Effector CD8-positive, alpha-beta T cell (primary cell): Measurements from ENCODE around the gene FAM161B.
A peak's percentile ranks its signal among the peaks of the same experiment; 100 is the strongest.
"Not testable (repeated sequence)": the region's sequence is repeated elsewhere in the genome, so short reads cannot be mapped to it uniquely, and the experiment has no call there.

Experiments used
- DNase-seq: peaks from one replicate; lab custom pipeline; 2025; lab: John Stamatoyannopoulos, UW

Gene FAM161B

DNA sequence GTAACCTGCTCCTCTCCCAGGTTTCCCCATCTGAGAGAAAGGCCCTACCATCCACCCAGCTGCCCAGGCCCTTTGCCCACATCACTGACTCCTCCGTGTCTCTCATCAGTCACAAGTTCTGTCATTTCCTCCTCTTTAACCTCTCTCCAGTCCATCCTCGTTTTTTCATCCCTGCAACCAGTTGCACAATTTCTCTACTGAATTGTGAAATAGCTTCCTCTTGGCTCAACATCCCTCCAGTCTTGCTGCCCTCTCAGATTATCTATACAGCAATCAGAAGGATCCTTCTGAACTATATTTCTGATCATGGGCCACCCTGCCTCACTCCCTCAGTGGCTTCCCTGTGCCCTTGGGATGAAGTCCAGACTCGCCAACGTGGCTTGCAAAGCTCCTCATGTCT lies 6.8 kb downstream of the FAM161B start:
- DNase-seq: no peak

DNA sequence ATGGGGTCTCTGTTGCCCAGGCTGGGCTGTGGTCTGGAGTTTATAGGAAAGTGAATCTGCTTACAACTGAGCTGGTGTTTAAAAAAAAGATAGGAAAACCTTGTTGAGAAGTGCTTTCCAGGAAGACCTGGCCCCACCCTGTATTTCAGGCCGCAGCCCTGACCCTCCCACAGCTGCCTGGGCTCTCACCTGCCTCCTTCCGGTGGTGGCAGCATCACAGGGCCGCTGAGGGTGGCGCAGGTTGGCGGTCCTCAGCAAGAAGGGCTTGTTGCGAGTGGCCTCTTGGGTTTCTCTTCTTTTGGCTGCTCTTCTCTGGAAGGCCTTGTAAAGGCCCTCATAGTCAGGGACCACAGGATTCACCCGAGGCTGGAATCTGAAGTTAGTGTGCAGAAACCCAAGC lies 7.7 kb downstream of the FAM161B start:
- no peak for DNase-seq

GRCh38 chr14:73937012-73937411 lies 12.9 kb downstream of the FAM161B start:
- DNase-seq: no peak

DNA sequence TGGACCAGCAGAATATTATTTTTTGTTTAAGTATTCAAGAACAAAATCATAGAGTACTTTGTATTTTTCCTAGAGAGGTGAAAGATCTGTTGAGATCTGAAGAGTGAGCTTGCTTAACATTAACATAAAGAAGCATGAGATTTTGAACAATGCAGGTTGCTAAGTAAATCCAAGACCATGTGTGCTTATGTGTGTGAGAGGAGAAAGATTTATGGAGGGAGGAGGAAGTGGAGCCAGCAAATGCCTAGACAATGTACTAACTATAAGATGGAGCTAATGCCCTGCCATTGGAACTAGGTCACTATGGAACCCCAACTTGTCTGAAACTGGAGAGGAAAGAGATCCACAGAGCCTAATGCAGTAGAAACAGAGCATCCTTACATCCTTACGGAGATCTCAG lies 13.3 kb downstream of the FAM161B start:
- DNase-seq: no peak

GRCh38 chr14:73935666-73936065 lies 14.2 kb downstream of the FAM161B start:
- no peak for DNase-seq

- no peak for DNase-seq
Observed at GRCh38 chr14:73924337-73924736, 25.6 kb downstream of the FAM161B start.

DNA sequence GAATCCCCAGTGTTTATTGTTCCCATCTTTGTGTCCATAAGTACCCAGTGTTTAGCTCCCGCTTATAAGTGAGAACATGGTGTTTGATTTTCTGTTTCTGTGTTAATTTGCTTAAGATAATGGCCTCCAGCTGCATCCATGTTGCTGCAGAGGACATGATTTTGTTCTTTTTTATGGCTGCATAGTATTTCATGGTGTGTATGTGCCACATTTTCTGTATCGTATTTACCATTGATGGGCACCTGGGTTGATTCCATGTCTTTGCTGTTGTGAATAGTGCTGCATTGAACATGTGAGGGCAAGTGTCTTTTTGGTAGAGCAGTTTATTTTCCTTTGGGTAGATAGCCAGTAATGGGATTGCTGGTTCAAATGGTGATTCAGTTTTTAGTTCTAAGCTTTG lies 30.4 kb downstream of the FAM161B start:
- DNase-seq: not testable (repeated sequence)

DNA sequence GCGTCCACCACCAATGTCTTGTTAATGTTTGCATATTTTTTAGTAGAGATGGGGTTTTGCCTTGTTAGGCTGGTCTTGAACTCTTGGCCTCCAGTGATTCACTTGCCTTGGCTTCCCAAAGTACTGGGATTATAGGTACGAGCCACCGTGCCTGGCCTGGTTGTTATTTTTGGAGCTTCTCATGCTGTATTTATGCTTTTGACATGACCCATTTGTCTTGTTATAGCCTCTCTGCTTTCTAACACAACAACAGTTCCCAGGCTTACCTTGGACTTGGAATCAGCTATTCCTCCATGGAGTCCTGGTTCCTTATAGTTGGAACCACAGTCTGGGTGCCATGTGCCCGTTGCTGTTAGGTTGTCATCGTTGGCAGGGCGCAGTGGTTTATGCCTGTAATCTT lies 33.6 kb downstream of the FAM161B start:
- no peak for DNase-seq

DNA sequence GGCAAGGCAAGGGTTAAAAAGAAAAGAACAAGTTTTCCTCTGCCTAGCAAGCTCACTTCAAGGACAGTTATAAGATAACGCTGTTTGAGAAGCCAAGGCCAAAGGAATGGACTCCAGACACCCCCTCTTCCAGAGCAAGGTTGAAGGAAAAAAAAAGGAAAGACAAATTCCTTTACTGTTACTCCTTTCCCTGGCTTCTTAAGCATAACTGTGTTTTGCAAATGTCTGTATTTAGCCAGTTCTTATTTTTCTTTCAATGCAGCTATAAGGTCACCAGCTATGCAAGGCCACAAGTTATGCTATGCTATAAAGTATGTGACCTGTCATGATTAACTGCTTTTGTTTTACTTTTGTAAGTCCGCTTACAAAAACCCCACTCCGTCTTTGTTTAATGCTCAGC lies 36.6 kb downstream of the FAM161B start:
- DNase-seq: no peak

- DNase-seq: no peak
Observed at GRCh38 chr14:73909681-73910080, 40.2 kb downstream of the FAM161B start.

DNA sequence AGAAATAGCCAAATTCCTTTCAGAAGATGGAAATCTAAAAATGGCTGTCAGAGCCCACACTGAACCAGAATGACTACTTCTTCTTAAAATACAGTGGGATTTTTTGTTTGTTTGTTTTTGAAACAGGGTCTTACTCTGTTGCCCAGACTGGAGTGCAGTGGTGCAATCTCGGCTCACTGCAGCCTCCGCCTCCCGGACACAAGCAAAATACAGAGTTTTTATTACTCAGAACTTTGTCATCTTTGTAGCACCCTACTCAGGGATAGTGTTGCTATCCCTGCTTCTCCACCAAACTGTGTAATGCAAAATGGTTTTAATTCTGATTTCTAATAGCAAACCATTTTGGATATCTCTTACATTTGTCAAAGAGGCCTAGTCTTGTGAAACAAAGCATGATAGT lies 46.9 kb downstream of the FAM161B start:
- no peak for DNase-seq

GRCh38 chr14:73896521-73896920 lies 53.4 kb downstream of the FAM161B start:
- no peak for DNase-seq

GRCh38 chr14:73895939-73896338 lies 54.0 kb downstream of the FAM161B start:
- no peak for DNase-seq

- DNase-seq: not testable (repeated sequence)
Observed at GRCh38 chr14:73894180-73894687, 55.7 kb downstream of the FAM161B start.

DNA sequence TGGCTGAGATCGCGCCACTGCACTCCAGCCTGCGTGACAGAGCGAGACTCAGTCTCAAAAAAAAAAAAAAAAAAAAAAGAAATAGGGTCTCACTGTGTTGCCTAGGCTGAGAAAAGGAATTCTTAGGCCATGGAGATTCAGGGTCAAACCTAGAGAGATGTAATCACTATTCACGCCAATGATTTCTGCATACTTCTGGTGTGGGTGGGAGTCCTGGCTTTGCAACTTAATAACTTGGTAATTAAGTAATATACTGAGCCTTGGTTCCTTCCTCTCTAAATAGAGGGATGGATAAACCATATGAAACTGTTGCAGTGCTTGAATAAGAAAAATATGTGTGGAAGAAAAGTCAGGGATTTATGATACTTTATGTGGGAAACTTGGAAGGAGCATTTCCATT lies 60.5 kb downstream of the FAM161B start:
- DNase-seq: no peak

DNA sequence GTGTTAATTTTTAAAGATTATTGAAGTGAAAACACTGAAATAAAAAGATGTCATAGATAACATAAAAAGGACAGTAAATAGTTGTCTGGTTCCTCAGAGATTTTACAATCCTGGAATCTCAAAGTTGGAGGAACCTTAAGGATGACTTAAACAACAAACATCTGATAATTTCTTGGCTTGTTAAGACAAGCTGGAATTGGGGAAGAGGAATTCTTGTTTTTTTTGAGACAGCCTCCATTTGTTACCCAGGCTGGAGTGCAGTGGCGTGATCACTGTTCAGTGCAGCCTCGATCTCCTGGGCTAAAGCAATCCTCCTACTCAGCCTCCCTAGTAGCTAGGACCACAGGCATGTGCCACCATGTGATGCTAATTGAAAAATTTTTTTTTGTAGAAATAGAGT lies 60.9 kb downstream of the FAM161B start:
- no peak for DNase-seq

DNA sequence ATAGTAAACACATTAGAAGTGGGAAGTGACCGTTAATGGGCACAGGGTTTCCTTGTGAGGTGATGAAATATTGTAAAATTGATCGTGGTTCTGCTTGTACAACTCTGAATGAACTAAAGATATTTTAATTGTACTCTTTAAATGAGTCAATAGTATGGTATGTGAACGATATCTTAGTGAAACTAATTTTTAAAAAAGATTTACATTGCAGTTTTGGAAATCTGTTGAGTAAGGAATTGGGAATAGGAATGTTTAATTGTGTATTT lies 61.5 kb downstream of the FAM161B start:
- DNase-seq: no peak

DNA sequence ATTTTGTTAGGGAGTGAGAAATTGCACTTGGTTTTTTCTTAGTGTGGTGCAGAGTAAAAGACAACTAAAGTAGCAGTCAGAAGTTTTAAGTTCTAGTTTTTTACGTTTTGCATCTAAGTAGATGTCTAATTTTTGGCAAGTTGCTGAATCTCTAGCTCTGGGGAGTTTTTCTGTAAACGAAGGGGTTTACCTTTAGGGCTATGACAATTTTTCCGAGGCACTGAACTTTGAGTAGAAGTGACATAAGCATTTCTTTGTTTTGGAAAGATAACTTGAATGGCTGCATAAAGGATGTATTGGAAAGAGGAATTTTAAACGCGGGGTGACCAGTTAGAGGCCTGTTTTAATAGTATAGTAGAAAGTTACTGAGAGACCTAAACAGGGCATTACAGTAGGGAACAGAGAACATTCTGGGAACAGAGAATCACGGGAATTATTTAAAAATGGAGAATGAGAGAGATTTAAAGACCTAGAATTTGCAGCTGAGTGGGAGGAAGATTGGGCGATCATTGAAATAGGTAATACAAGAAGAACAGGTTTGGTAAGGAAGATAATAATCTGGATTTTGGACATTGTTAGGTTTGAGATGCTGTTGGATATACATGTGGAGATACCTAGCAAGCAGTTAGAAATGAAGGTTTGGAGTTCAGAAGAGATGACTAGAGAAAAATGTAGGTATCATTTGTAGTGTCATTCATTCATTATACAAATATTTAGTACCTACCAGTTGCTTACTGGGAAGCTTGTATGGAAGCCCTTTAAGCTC lies 62.0 kb downstream of the FAM161B start:
- DNase-seq: no peak

DNA sequence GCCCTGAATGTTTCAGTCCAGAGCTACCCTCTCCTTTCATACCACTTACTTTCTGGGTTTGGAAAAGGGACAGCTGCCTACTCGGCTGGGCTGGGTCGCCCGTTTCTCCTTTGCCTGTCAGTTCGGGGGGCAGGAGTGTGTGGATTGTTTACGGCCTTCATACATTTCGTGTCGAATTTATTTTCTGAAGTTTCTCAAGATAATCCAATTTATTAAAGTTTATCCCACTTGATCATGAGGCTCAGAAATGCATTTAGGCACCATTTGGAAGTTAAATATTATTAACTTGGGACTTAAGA lies 62.6 kb downstream of the FAM161B start:
- DNase-seq: no peak

GRCh38 chr14:73886449-73887317 lies 63.2 kb downstream of the FAM161B start, which contains the start of gene ZNF410:
ZNF410 (plus strand) TSS chr14:73886859; CDS start chr14:73892176, 5,317 bp downstream.
- peak; percentile 79 for DNase-seq

DNA sequence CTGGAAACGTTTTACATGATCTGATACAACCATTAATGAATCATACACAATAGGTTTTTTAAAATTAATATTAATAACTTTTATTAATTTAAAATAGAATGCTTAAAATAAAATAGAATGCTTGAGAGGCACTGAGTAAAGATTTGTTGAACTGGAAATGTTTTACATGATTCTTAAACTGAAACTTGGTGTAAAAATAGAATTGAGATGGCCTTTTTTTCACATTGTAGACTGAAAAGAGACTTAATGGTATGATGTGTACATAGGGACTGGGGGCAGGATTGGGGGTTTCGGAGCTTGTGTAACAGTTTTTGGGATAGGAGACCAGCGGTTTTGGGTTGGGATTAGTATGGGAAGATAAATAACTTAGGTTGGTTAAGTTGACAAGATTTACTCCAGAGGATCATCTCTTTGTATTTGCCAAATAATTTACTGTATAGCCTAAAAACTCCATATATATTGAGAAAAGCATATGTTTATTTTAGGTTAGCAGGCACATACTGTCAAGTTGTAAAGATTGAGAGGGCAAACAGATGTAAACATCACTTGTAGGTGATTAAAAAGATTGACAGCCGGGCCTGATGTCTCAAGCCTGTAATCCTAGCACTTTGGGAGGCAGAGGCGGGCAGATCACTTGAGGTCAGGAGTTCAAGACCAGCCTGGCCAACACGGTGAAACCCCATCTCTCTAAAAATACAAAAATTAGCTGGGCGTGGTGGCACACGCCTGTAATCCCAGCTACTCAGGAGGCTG lies 65.3 kb downstream of the FAM161B start:
- no peak for DNase-seq
